ENCODE data around the gene MRPL42. TPM values are rescaled to one million over a fixed set of nuclear protein-coding genes. Genes with fewer than 3 reads are reported as not detected.
"Not testable (repeated sequence)": the region's sequence is repeated elsewhere in the genome, so short reads cannot be mapped to it uniquely, and the experiment has no call there.

Gene MRPL42
- total RNA-seq, 1 donor from 2014 or later = 45.5 TPM

DNA sequence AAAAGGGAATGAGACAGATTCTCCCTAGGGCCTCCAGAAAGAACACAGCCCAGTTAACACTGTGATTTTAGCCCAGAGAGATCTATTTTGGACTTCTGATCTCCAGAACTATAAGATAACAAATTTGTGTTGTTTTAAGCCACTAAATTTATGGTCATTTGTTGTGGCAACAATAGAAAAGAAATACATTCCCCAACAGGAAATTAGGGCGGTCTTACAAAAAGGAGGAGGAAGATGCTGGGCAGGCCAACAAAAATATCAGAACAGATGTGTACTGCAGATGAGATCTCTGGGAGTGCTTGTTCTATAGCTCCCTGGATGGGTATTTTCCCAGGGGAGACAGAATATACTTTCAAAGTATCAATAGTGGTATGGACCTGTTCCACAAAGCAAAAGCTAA, 73.2 kb downstream of the MRPL42 start:
- no peak for DNase-seq (ENCODE audit: low spot score)

DNA sequence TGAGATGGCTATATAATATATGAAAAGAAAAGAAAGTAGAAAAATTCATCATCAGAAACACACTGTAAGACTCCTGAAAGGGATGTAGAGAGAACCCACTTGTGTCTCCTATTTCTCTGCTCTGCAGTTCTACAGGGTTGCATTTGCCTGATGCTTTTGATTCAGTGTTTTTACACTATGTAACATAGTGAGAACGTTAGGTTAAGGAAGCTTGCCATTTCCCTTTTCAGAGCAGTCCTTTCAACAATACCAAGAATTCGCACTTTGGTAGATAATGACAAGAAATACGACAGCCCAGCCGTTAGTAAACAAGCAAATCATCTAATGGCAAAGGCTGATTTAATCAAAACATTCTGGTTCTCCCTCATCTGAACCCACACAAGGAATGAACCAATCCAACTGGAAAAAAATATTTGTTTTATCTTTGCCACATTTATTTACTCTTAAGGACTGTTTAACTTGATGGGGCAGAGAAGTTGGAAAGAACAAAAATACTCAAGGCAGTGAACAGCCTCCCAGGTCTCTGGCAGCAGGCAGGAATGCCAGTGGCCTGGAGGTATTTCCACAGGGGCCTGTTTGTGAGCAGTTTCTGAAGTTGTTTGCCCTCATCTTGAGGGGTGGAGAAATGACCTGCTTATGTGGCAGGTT, 74.4 kb downstream of the MRPL42 start:
- no peak for DNase-seq (ENCODE audit: low spot score)

DNA sequence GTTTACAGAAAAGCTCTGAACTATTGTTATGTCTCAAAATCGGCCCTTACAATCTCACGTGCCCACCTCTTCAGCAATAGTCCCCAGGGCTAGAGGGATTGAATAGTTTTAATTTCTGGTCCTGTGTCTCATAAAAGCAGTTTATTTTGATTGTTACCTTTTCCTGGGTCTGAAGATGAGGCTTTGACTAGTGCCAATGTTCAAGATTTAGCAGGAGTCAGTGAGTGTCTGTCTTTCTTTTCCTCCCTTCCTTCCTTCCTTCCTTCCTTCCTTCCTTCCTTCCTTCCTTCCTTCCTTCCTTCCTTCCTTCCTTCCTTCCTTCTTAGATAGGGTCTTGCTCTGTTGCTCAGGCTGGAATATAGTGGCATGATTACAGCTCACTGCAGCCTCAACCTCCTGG, 80.5 kb downstream of the MRPL42 start:
- DNase-seq (ENCODE audit: low spot score) = no peak

- no peak for DNase-seq (ENCODE audit: low spot score)
Measured at GRCh38 chr12:93549174-93549573, 81.9 kb downstream of the MRPL42 start.

- DNase-seq (ENCODE audit: low spot score) = no peak
Measured at GRCh38 chr12:93550748-93551611, 83.7 kb downstream of the MRPL42 start.

GRCh38 chr12:93552427-93552826, 85.1 kb downstream of the MRPL42 start:
- DNase-seq (ENCODE audit: low spot score) = no peak

DNA sequence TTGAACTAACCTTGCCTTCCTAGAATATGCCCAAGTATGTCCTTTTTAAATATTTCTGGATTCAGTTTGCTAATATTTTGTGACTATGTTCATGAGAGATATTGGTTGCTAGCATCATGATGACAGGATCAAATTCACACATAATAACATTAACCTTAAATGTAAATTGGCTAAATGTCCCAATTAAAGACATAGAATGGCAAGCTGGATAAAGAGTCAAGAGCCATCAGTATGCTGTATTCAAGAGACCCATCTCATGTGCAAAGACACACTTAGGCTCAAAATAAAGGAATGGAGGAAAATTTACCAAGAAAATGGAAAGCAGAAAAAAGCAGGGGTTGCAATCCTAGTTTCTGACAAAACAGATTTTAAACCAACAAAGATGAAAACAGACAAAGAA, 90.6 kb downstream of the MRPL42 start:
- DNase-seq (ENCODE audit: low spot score) = not testable (repeated sequence)

DNA sequence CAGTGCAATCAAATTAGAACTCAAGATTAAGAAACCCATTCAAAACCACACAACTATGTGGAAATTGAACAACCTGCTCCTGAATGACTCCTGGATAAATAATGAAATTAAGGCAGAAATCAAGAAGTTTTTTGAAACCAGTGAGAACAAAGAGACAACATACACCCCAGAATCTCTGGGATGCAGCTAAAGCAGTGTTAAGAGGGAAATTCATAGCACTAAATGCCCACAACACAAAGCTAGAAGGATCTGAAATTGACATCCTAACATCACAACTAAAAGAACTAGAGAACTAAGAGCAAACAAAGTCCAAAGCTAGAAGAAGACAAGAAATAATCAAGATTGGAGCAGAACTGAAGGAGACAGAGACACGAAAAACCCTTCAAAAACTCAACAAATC, 91.4 kb downstream of the MRPL42 start:
- DNase-seq (ENCODE audit: low spot score) = not testable (repeated sequence)

DNA sequence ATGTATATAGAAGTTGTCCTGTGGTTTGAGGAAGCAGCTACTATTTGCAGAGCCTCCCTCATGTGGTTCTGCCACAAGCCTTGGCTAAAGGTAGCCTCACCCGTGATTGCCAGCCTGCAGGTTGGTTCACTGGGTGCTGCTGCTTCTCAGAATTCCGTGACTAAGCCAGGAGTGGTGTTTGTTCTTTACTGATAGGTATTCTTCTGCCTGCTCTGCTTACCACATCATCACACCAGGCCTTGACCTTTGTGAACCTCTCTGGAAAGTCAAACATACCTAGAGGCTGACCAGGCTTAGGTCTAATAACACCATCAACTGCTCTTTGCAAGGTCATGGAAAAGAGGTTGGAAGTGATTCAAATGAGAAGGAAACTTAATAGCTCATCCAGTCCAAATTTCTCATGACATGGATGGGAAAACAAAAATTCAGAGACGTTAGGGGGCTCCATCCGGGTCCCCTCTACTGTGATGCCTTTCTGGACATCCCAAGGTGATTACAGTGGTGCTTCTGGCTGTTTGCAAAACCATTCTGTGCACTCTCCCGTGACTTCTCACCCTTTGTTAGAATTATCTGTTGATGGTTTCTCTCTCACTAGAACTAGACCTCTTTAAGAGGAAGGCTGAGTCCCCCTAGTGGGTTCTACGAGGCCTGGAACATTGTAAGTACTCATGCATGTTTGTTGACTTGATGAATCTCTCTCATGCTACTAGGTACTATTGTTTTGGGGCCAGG, 96.7 kb downstream of the MRPL42 start:
- no peak for DNase-seq (ENCODE audit: low spot score)

DNA sequence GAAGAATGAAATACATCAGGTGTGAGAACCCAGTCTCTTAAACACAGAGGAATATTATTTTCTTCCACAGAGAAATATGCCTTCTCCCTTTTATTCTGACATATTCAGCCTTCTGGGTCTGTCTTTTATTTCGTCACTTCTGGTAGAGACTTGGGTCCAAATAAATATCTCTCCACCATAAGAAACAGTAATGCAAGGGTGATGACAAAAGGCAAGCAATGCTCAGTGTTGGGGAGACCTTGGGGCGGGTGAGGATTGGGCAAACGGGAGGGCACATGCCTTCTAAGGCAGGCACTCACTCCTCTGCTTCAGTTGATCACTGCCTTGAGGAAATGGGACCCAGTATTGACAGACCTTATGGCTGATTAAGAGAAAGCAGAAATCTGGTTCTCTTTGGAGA, 98.4 kb downstream of the MRPL42 start:
- DNase-seq (ENCODE audit: low spot score) = no peak

Other genes starting within 250 kb of the MRPL42 start
- gene NUDT4, start 89.6 kb upstream of the MRPL42 start, total RNA-seq = 119 TPM
- 90.4 TPM for gene UBE2N, start 25.6 kb upstream of the MRPL42 start, total RNA-seq
- gene SOCS2, start 105.2 kb downstream of the MRPL42 start, total RNA-seq = 61.8 TPM
- gene CRADD, start 209.9 kb downstream of the MRPL42 start, total RNA-seq = 20.4 TPM

Data from mesenteric fat pad (tissue), 1 donor.